Measurements from ENCODE around the gene LINC01488. TPM values are rescaled to one million over a fixed set of nuclear protein-coding genes. Genes with fewer than 3 reads are reported as not detected.

The LINC01488 gene
- polyA plus RNA-seq, 1 donor: 0.09 TPM

DNA sequence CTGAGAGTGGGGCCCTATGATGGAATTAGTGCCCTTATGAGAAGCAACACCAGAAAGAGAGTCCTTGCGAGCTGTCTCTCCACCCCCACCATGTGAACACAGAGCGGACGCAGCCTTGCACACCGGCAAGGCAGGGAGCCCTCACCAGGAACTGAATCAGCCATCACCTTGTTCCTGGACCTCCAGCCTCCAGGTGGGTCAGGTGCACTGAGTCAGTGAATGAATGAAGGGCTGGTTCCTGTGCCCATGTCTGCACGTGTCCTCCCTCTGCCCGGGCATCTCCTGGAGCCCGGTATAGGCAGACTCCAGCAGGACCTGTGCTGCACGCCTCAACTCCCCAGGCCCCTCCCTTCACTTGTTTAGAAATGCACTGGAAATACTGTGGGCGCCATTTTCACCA, 54.9 kb downstream of the LINC01488 start:
- Histone ChIP-seq H3K4me3 (ENCODE audit: low read length) (no peak overlapping the region), H3K36me3 (ENCODE audit: control insufficient read depth, insufficient read depth, low read length) (no peaks in the 10 kb centered on the region), H3K9me3 (ENCODE audit: control insufficient read depth, low read depth, low read length) (no peaks in the 10 kb centered on the region), H3K4me1 (ENCODE audit: control insufficient read depth, insufficient read depth, low read length) (peaks cover 2% of the 10 kb centered on the region), H3K27me3 (ENCODE audit: control insufficient read depth, insufficient read depth, low read length) (no peaks in the 10 kb centered on the region), H3K27ac (ENCODE audit: low read length) (no peak overlapping the region)
- WGBS (ENCODE audit: insufficient coverage, low lambda C conversion rate): no CpG with 5 or more reads among the region's 9 CpGs
- DNase-seq: no peak

- H3K4me1 ChIP-seq (ENCODE audit: control insufficient read depth, insufficient read depth, low read length): peaks cover 7% of the 10 kb centered on the region
- H3K4me3 ChIP-seq (ENCODE audit: low read length): no peak overlapping the region
- no peak overlapping the region for H3K27ac ChIP-seq (ENCODE audit: low read length)
- H3K27me3 ChIP-seq (ENCODE audit: control insufficient read depth, insufficient read depth, low read length): no peaks in the 10 kb centered on the region
- WGBS (ENCODE audit: insufficient coverage, low lambda C conversion rate): no CpG with 5 or more reads among the region's 10 CpGs
- no peaks in the 10 kb centered on the region for H3K9me3 ChIP-seq (ENCODE audit: control insufficient read depth, low read depth, low read length)
- no peak for DNase-seq
- no peaks in the 10 kb centered on the region for H3K36me3 ChIP-seq (ENCODE audit: control insufficient read depth, insufficient read depth, low read length)
Measured at GRCh38 chr11:69537126-69537525, 55.7 kb downstream of the LINC01488 start.

- Histone ChIP-seq H3K36me3 (ENCODE audit: control insufficient read depth, insufficient read depth, low read length) (no peaks in the 10 kb centered on the region), H3K9me3 (ENCODE audit: control insufficient read depth, low read depth, low read length) (no peaks in the 10 kb centered on the region), H3K4me1 (ENCODE audit: control insufficient read depth, insufficient read depth, low read length) (peaks cover 7% of the 10 kb centered on the region), H3K27me3 (ENCODE audit: control insufficient read depth, insufficient read depth, low read length) (no peaks in the 10 kb centered on the region), H3K27ac (ENCODE audit: low read length) (no peak overlapping the region), H3K4me3 (ENCODE audit: low read length) (no peak overlapping the region)
- DNase-seq: no peak
- WGBS (ENCODE audit: insufficient coverage, low lambda C conversion rate): 80% methylated on average over 1 of the region's 12 CpGs
Measured at GRCh38 chr11:69537855-69538640, 56.6 kb downstream of the LINC01488 start.

DNA sequence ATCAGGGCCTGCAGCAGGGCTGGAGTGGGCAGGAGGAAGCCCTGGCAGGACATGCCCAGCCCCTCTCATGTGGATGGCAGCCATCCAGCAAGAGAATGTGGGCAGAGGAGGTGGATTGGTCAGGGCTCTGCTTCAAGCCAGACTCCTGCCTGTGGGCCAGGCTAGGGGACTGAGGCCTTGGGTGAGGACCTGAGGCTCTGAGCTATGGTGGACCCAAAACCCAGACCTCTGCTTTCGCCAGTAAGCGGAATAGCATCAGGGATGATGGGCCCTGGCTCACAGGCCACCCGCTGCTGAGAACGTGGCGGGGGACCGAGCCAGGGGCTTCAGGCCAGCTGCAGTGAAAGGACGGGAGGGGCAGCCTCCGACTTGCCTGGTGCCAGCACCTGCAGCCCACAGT, 57.4 kb downstream of the LINC01488 start:
- DNase-seq: no peak
- Histone ChIP-seq H3K27ac (ENCODE audit: low read length) (no peak overlapping the region), H3K27me3 (ENCODE audit: control insufficient read depth, insufficient read depth, low read length) (no peaks in the 10 kb centered on the region), H3K4me1 (ENCODE audit: control insufficient read depth, insufficient read depth, low read length) (peaks cover 7% of the 10 kb centered on the region), H3K4me3 (ENCODE audit: low read length) (no peak overlapping the region), H3K36me3 (ENCODE audit: control insufficient read depth, insufficient read depth, low read length) (no peaks in the 10 kb centered on the region), H3K9me3 (ENCODE audit: control insufficient read depth, low read depth, low read length) (no peaks in the 10 kb centered on the region)
- WGBS (ENCODE audit: insufficient coverage, low lambda C conversion rate): no CpG with 5 or more reads among the region's 8 CpGs

GRCh38 chr11:69539416-69540117, 58.1 kb downstream of the LINC01488 start:
- no peak overlapping the region for H3K27ac ChIP-seq (ENCODE audit: low read length)
- no CpG with 5 or more reads among the region's 14 CpGs for WGBS (ENCODE audit: insufficient coverage, low lambda C conversion rate)
- DNase-seq: peak in 1 of 2 donors; percentile 21

DNA sequence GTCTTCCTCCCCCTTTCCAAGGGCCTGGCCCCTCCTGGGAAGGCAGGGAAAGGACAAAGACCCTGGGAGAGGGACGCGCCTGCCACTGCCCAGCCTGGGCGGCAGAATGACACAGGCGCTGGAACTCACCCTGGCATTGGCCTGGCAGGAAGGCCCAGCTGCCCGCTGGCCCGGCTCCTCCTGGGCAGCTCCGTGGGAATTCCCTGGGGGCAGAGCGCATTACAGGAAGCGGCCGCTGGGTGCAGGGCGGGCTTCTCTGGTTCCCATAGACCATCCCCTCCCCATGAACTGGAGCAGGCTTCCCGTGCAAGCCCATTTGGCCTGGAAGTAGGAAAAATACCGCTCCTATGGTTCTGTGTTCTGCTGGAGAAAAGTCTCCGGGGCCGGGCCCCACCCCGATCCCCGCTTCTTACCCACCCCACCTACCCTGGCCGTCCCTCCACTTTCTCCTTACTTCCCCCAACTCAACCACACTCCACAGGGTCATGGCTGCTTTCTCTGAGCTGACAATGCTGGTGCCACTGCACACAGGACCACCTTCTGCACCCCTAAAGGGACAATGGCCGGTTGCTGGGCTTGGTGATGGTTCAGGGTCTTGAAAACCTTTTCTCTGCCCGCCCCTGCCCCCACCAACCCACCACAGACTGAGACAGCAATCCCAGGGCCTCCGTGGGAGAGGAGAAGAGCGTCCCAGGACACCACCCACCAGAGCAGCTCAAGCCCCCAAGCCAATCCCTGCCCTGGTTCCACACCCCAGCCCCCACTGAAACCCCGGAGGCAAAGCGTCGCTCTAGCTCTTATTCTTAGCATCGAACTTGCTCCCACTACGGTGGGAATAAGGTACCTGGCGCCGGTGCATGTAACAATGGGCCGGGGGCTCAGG, 58.9 kb downstream of the LINC01488 start:
- H3K9me3 ChIP-seq (ENCODE audit: control insufficient read depth, low read depth, low read length): peaks cover 2% of the 10 kb centered on the region
- no CpG with 5 or more reads among the region's 30 CpGs for WGBS (ENCODE audit: insufficient coverage, low lambda C conversion rate)
- H3K36me3 ChIP-seq (ENCODE audit: control insufficient read depth, insufficient read depth, low read length): no peaks in the 10 kb centered on the region
- no peak overlapping the region for H3K27ac ChIP-seq (ENCODE audit: low read length)
- H3K27me3 ChIP-seq (ENCODE audit: control insufficient read depth, insufficient read depth, low read length): no peaks in the 10 kb centered on the region
- H3K4me3 ChIP-seq (ENCODE audit: low read length): no peak overlapping the region
- peaks cover 7% of the 10 kb centered on the region for H3K4me1 ChIP-seq (ENCODE audit: control insufficient read depth, insufficient read depth, low read length)
- DNase-seq: no peak

More at GRCh38 chr11:69539416-69540117, 58.1 kb downstream of the LINC01488 start:
- no peaks in the 10 kb centered on the region for H3K36me3 ChIP-seq (ENCODE audit: control insufficient read depth, insufficient read depth, low read length)
- H3K27me3 ChIP-seq (ENCODE audit: control insufficient read depth, insufficient read depth, low read length): no peaks in the 10 kb centered on the region
- H3K9me3 ChIP-seq (ENCODE audit: control insufficient read depth, low read depth, low read length): no peaks in the 10 kb centered on the region
- H3K4me1 ChIP-seq (ENCODE audit: control insufficient read depth, insufficient read depth, low read length): peaks cover 7% of the 10 kb centered on the region
- no peak overlapping the region for H3K4me3 ChIP-seq (ENCODE audit: low read length)

- peaks cover 7% of the 10 kb centered on the region for H3K4me1 ChIP-seq (ENCODE audit: control insufficient read depth, insufficient read depth, low read length)
- H3K27ac ChIP-seq (ENCODE audit: low read length): no peak overlapping the region
- 66% methylated on average over 2 of the region's 5 CpGs for WGBS (ENCODE audit: insufficient coverage, low lambda C conversion rate)
- H3K9me3 ChIP-seq (ENCODE audit: control insufficient read depth, low read depth, low read length): peaks cover 2% of the 10 kb centered on the region
- no peaks in the 10 kb centered on the region for H3K36me3 ChIP-seq (ENCODE audit: control insufficient read depth, insufficient read depth, low read length)
- no peak for DNase-seq
- no peaks in the 10 kb centered on the region for H3K27me3 ChIP-seq (ENCODE audit: control insufficient read depth, insufficient read depth, low read length)
- no peak overlapping the region for H3K4me3 ChIP-seq (ENCODE audit: low read length)
Measured at GRCh38 chr11:69541001-69541285, 59.5 kb downstream of the LINC01488 start.

DNA sequence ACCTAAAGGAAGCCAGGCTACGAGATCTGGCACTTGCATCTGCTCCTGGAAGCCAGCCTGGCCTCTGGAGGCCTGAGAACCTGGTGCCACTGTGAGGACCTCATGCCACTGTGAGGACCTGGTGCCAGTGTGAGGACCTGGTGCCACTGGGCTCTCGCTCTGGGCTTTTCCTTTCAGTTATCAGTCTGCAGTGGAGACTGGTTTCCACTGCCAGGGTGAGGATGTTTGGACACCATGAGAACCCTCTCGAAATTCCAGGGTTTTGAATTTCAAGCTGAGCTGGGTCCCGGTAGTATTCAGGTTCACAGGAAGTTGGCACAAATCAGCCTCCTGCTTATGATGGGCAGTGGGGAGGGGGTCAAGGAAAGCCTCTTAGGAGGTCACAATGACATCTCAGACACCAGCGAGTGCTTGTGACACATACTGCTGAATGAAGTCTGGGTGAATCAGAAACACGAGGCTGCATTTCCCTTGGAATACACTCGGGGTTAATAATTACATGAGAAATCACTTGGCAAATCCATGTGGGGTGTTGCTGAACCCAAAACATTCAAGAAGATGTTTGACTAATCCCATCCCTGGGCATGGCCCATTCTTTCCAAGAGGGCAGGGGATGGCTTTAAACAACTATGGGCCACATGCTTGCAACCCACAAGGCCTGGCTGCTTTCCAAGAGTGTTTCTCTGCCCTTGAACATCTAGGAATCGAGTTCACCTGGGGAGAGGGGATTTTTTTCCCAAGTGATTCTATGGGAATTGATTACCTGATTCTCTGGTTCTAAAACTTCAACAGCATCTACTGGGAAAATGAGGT, 60.2 kb downstream of the LINC01488 start:
- Histone ChIP-seq H3K4me3 (ENCODE audit: low read length) (no peak overlapping the region), H3K27ac (ENCODE audit: low read length) (no peak overlapping the region), H3K9me3 (ENCODE audit: control insufficient read depth, low read depth, low read length) (peaks cover 2% of the 10 kb centered on the region), H3K4me1 (ENCODE audit: control insufficient read depth, insufficient read depth, low read length) (peaks cover 7% of the 10 kb centered on the region), H3K36me3 (ENCODE audit: control insufficient read depth, insufficient read depth, low read length) (no peaks in the 10 kb centered on the region), H3K27me3 (ENCODE audit: control insufficient read depth, insufficient read depth, low read length) (no peaks in the 10 kb centered on the region)
- WGBS (ENCODE audit: insufficient coverage, low lambda C conversion rate): 38% methylated on average over 2 of the region's 8 CpGs
- peak in 1 of 2 donors; percentile 42 for DNase-seq

GRCh38 chr11:69542314-69543168, 61.1 kb downstream of the LINC01488 start:
- Histone ChIP-seq H3K9me3 (ENCODE audit: control insufficient read depth, low read depth, low read length) (peaks cover 2% of the 10 kb centered on the region), H3K36me3 (ENCODE audit: control insufficient read depth, insufficient read depth, low read length) (no peaks in the 10 kb centered on the region), H3K27ac (ENCODE audit: low read length) (no peak overlapping the region), H3K4me1 (ENCODE audit: control insufficient read depth, insufficient read depth, low read length) (peaks cover 7% of the 10 kb centered on the region), H3K4me3 (ENCODE audit: low read length) (no peak overlapping the region), H3K27me3 (ENCODE audit: control insufficient read depth, insufficient read depth, low read length) (no peaks in the 10 kb centered on the region)
- WGBS (ENCODE audit: insufficient coverage, low lambda C conversion rate): 100% methylated on average over 1 of the region's 42 CpGs
- DNase-seq: no peak
